ENCODE results near the gene STUB1.

Gene STUB1

GRCh38 chr16:693766-694165 lies 13.6 kb downstream of the STUB1 start:
- ATAC-seq: no peak

GRCh38 chr16:694187-694862 lies 14.1 kb downstream of the STUB1 start:
- no peak for TF ChIP-seq CREB5 (CRISPR knock-in tag; IDR thresholded peaks at IDR 0.05; ENCODE audit: low read depth)
- TF ChIP-seq BACH2 (CRISPR knock-in tag; IDR thresholded peaks at IDR 0.05; ENCODE audit: borderline replicate concordance): no peak
- no peak for TF ChIP-seq ISL1 (CRISPR knock-in tag; IDR thresholded peaks at IDR 0.05)
- TF ChIP-seq ZNF70 (CRISPR knock-in tag; IDR thresholded peaks at IDR 0.05): no peak
- TF ChIP-seq RARB (CRISPR knock-in tag; IDR thresholded peaks at IDR 0.05): no peak
- no peak for TF ChIP-seq PATZ1 (CRISPR knock-in tag; IDR thresholded peaks at IDR 0.05; ENCODE audit: borderline replicate concordance)
- TF ChIP-seq TSHZ2 (CRISPR knock-in tag; IDR thresholded peaks at IDR 0.05): no peak
- TF ChIP-seq ZNF8 (CRISPR knock-in tag; IDR thresholded peaks at IDR 0.05): no peak
- TF ChIP-seq TCF4 (CRISPR knock-in tag; IDR thresholded peaks at IDR 0.05; ENCODE audit: borderline replicate concordance): no peak
- no peak for TF ChIP-seq PPARA (CRISPR knock-in tag; IDR thresholded peaks at IDR 0.05; ENCODE audit: borderline replicate concordance)
- TF ChIP-seq ZNF565 (CRISPR knock-in tag; conservative IDR thresholded peaks at IDR 0.05; ENCODE audit: low read depth): no peak
- ATAC-seq: no peak

More at GRCh38 chr16:693766-694165, 13.6 kb downstream of the STUB1 start:
- TF ChIP-seq SNAI2 (CRISPR knock-in tag; IDR thresholded peaks at IDR 0.05): no peak
- TF ChIP-seq PPARA (CRISPR knock-in tag; IDR thresholded peaks at IDR 0.05; ENCODE audit: borderline replicate concordance): no peak
- no peak for TF ChIP-seq ZNF565 (CRISPR knock-in tag; conservative IDR thresholded peaks at IDR 0.05; ENCODE audit: low read depth)
- no peak for TF ChIP-seq ZNF70 (CRISPR knock-in tag; IDR thresholded peaks at IDR 0.05)
- TF ChIP-seq CSRNP3 (CRISPR knock-in tag; IDR thresholded peaks at IDR 0.05): no peak
- no peak for TF ChIP-seq ZNF8 (CRISPR knock-in tag; IDR thresholded peaks at IDR 0.05)
- TF ChIP-seq ZFP3 (CRISPR knock-in tag; IDR thresholded peaks at IDR 0.05): no peak
- no peak for TF ChIP-seq ESRRG (CRISPR knock-in tag; IDR thresholded peaks at IDR 0.05)
- TF ChIP-seq BACH2 (CRISPR knock-in tag; IDR thresholded peaks at IDR 0.05; ENCODE audit: borderline replicate concordance): no peak
- TF ChIP-seq GLIS3 (CRISPR knock-in tag; IDR thresholded peaks at IDR 0.05): no peak
- no peak for TF ChIP-seq ARNTL (CRISPR knock-in tag; IDR thresholded peaks at IDR 0.05; ENCODE audit: borderline replicate concordance, low read depth)
- TF ChIP-seq TOX (CRISPR knock-in tag; IDR thresholded peaks at IDR 0.05; ENCODE audit: borderline replicate concordance): no peak
- TF ChIP-seq POU6F1 (CRISPR knock-in tag; IDR thresholded peaks at IDR 0.05; ENCODE audit: borderline replicate concordance, low read depth): no peak

GRCh38 chr16:694863-695354 lies 14.7 kb downstream of the STUB1 start:
- ATAC-seq: no peak
- no peak for TF ChIP-seq ZNF565 (CRISPR knock-in tag; conservative IDR thresholded peaks at IDR 0.05; ENCODE audit: low read depth)
- TF ChIP-seq CSDC2 (CRISPR knock-in tag; IDR thresholded peaks at IDR 0.05): no peak
- no peak for TF ChIP-seq ZNF8 (CRISPR knock-in tag; IDR thresholded peaks at IDR 0.05)
- no peak for TF ChIP-seq CSRNP3 (CRISPR knock-in tag; IDR thresholded peaks at IDR 0.05)
- no peak for TF ChIP-seq ZFP30 (CRISPR knock-in tag; IDR thresholded peaks at IDR 0.05)
- TF ChIP-seq TSHZ2 (CRISPR knock-in tag; IDR thresholded peaks at IDR 0.05): no peak
- TF ChIP-seq ZNF70 (CRISPR knock-in tag; IDR thresholded peaks at IDR 0.05): no peak
- TF ChIP-seq ZFP3 (CRISPR knock-in tag; IDR thresholded peaks at IDR 0.05): no peak
- no peak for TF ChIP-seq RARB (CRISPR knock-in tag; IDR thresholded peaks at IDR 0.05)
- no peak for TF ChIP-seq TCF4 (CRISPR knock-in tag; IDR thresholded peaks at IDR 0.05; ENCODE audit: borderline replicate concordance)

Measured in SK-N-SH treated with all-trans-retinoic acid at 6 μM for 48 hours (cell line).